Erythroblast (primary cell): Measurements from ENCODE around the gene ZC3H15.
"Not testable (repeated sequence)": the region's sequence is repeated elsewhere in the genome, so short reads cannot be mapped to it uniquely, and the experiment has no call there.

Source experiments
- DNase-seq, 2 experiments: peaks; one replicate each; lab custom pipeline; 2025; lab: John Stamatoyannopoulos, UW
- GATA1 ChIP-seq: IDR thresholded peaks from 2 replicates; pipeline ENCODE4 v1.6.1; 2011; ENCODE audit warnings: low read depth, mild to moderate bottlenecking, control low read depth, low read length, moderate library complexity
- POLR2A ChIP-seq: IDR thresholded peaks from 2 replicates; pipeline ENCODE4 v1.6.1; 2011; ENCODE audit warnings: mild to moderate bottlenecking, low read length

ZC3H15 gene

GRCh38 chr2:186517090-186517489 lies 31.0 kb downstream of the ZC3H15 start:
- no peak for DNase-seq
- TF ChIP-seq GATA1 (no peak), POLR2A (no peak)

DNA sequence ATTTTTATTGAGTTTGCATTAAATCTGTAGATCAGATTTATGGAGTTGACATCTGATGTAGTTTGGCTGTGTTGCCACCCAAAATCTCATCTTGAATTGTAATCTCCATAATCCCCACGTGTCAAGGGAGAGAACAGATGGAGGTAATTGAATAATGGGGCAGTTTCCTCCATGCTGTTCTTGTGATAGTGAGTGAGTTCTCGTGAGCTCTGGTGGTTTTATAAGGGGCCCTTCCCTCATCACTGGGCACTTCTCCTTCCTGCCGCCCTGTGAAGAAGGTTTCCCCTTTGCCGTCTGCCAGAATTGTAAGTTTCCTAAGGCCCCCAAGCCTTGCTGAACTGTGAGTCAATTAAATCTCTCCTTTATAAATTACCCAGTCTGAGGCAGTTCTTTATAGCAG lies 32.2 kb downstream of the ZC3H15 start:
- DNase-seq: no peak
- TF ChIP-seq GATA1: no peak
- no peak for TF ChIP-seq POLR2A

DNA sequence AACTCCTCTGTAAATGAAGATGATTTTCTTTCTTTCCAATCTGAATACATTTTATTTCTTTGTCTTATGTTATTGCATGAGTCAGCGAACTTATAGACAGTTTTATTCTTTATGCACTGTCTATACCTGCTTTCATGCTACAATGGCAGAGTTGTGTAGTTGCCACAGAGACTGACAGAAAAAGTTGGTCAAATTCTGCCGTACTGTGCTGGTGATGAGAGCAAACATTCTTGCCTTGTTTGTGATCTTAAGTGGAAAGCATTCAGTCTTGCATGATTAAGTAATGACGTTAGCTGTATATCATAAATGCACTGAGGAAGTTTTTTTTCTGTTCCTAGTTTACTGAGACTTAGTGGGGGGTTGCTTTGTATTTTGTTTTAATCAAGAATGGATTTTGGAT lies 32.9 kb downstream of the ZC3H15 start:
- TF ChIP-seq GATA1: no peak
- TF ChIP-seq POLR2A: no peak
- no peak for DNase-seq

DNA sequence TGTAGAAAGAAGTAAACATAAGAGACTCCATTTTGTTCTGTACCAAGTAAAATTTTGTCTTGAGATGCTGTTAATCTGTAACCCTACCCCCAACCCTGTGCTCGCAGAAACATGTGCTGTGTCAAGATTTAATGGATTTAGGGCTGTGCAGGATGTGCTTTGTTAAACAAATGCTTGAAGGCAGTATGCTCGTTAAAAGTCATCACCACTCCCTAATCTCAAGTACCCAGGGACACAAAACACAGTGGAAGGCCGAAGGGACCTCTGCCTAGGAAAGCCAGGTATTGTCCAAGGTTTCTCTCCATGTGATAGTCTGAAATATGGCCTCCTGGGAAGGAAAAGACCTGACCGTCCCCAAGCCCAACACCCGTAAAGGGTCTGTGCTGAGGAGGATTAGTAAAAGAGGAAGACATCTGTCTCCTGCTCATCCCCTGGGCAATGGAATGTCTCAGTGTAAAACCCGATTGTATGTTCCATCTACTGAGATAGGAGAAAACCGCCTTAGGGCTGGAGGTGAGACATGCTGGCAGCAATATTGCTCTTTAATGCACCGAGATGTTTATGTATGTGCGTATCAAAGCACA lies 35.6 kb downstream of the ZC3H15 start:
- DNase-seq: not testable (repeated sequence)

GRCh38 chr2:186522450-186522849 lies 36.4 kb downstream of the ZC3H15 start:
- no peak for TF ChIP-seq GATA1
- no peak for DNase-seq

- DNase-seq: no peak
Observed at GRCh38 chr2:186523791-186524190, 37.7 kb downstream of the ZC3H15 start.

GRCh38 chr2:186526281-186526680 lies 40.2 kb downstream of the ZC3H15 start:
- DNase-seq: no peak
- TF ChIP-seq GATA1: no peak
- TF ChIP-seq POLR2A: no peak

More at GRCh38 chr2:186523791-186524190, 37.7 kb downstream of the ZC3H15 start:
- TF ChIP-seq POLR2A (no peak), GATA1 (no peak)

GRCh38 chr2:186530314-186530713 lies 44.3 kb downstream of the ZC3H15 start:
- no peak for TF ChIP-seq GATA1
- no peak for TF ChIP-seq POLR2A
- no peak for DNase-seq

DNA sequence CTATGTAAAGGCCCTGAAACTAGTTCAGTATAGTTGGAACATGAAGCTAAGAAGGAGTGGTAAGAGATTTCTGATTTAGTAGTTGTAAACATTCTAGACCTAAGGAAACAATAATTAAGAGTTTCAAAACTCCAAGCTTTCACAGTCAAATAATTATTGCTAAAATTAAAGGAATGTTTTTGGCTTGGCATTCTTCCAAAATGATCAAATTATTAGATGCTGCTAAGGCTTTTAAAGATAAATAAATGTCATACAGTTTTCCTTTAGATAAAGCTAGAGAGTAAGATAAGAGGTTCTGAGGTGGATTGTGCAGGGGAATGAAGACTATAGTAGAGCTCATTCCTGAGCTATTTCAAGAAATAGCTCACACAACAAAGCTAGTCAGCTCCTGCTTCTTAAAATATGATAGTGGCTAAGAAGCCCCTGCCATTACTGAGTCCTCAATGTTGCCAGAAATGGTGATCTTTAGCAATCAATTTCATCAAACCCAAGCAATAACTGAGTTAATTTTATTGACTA lies 45.3 kb downstream of the ZC3H15 start:
- peak in 1 of 2 experiments; percentile 12 for DNase-seq

GRCh38 chr2:186532891-186533290 lies 46.8 kb downstream of the ZC3H15 start:
- peak; percentile 64 to 83 for DNase-seq
- TF ChIP-seq GATA1 (no peak), POLR2A (no peak)

More for the DNA sequence above, 45.3 kb downstream of the ZC3H15 start:
- no peak for TF ChIP-seq POLR2A
- TF ChIP-seq GATA1: no peak

- no peak for TF ChIP-seq GATA1
- no peak for TF ChIP-seq POLR2A
- no peak for DNase-seq
Observed at GRCh38 chr2:186533717-186534116, 47.7 kb downstream of the ZC3H15 start.

- DNase-seq: no peak
- TF ChIP-seq GATA1 (no peak), POLR2A (no peak)
Observed at GRCh38 chr2:186534406-186534805, 48.3 kb downstream of the ZC3H15 start.

GRCh38 chr2:186535861-186536260 lies 49.8 kb downstream of the ZC3H15 start:
- TF ChIP-seq GATA1 (no peak), POLR2A (no peak)
- DNase-seq: no peak

- no peak for DNase-seq
- TF ChIP-seq GATA1 (no peak), POLR2A (no peak)
Observed at GRCh38 chr2:186537019-186537418, 51.0 kb downstream of the ZC3H15 start.

- no peak for DNase-seq
- TF ChIP-seq POLR2A (no peak), GATA1 (no peak)
Observed at GRCh38 chr2:186540941-186541340, 54.9 kb downstream of the ZC3H15 start.
